ENCODE data around the gene SCARB1. TPM values are rescaled to one million over a fixed set of nuclear protein-coding genes. Genes with fewer than 3 reads are reported as not detected.

SCARB1 gene
- total RNA-seq, 1 donor from 2014 or later, result 16.9 TPM

DNA sequence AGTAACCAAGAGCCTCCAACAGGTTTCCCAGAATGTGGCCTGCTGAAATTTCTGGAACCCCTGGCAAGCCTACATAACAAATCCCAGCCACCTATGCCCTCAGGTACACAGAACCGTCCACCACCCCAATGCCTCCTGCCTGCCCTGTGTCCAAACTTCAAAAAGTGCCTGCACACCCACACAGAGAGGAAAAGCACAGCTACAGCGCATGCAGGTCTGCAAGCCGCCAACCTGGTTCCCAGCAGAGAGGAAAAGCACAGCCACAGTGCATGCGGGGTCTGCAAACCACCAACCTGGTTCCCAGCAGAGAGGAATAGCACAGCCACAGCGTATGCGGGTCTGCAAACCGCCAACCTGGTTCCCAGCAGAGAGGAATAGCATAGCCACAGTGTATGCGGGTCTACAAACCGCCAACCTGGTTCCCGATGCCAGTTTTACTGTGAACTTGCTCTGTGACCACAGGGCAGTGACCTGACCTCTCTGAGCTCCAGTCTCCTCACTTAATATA, 113.5 kb downstream of the SCARB1 start:
- Mint-ChIP-seq H3K4me3 (ENCODE audit: unreplicated experiment) (no peak overlapping the region), H3K27me3 (ENCODE audit: unreplicated experiment) (peaks cover 2% of the 10 kb centered on the region), H3K36me3 (ENCODE audit: low read depth, unreplicated experiment) (peaks cover 4% of the 10 kb centered on the region), H3K9me3 (ENCODE audit: unreplicated experiment) (no peaks in the 10 kb centered on the region), H3K4me1 (ENCODE audit: unreplicated experiment) (peaks cover 11% of the 10 kb centered on the region), H3K27ac (ENCODE audit: unreplicated experiment) (no peak overlapping the region)
- no peak for DNase-seq (ENCODE audit: low spot score)
- no peak for TF ChIP-seq CTCF (IDR thresholded peaks at IDR 0.05; ENCODE audit: unreplicated experiment)

GRCh38 chr12:124749725-124750124, 113.9 kb downstream of the SCARB1 start:
- no peak overlapping the region for H3K27ac Mint-ChIP-seq (ENCODE audit: unreplicated experiment)
- no peak overlapping the region for H3K4me3 Mint-ChIP-seq (ENCODE audit: unreplicated experiment)
- DNase-seq (ENCODE audit: low spot score), result no peak
- TF ChIP-seq CTCF (IDR thresholded peaks at IDR 0.05; ENCODE audit: unreplicated experiment), result no peak
- H3K36me3 Mint-ChIP-seq (ENCODE audit: low read depth, unreplicated experiment), result peaks cover 4% of the 10 kb centered on the region
- H3K9me3 Mint-ChIP-seq (ENCODE audit: unreplicated experiment), result no peaks in the 10 kb centered on the region
- H3K27me3 Mint-ChIP-seq (ENCODE audit: unreplicated experiment), result peaks cover 2% of the 10 kb centered on the region
- H3K4me1 Mint-ChIP-seq (ENCODE audit: unreplicated experiment), result peaks cover 10% of the 10 kb centered on the region

- peaks cover 6% of the 10 kb centered on the region for H3K27me3 Mint-ChIP-seq (ENCODE audit: unreplicated experiment)
- peaks cover 14% of the 10 kb centered on the region for H3K4me1 Mint-ChIP-seq (ENCODE audit: unreplicated experiment)
- DNase-seq (ENCODE audit: low spot score), result no peak
- H3K36me3 Mint-ChIP-seq (ENCODE audit: low read depth, unreplicated experiment), result peaks cover 4% of the 10 kb centered on the region
- no peak overlapping the region for H3K27ac Mint-ChIP-seq (ENCODE audit: unreplicated experiment)
- H3K4me3 Mint-ChIP-seq (ENCODE audit: unreplicated experiment), result no peak overlapping the region
- no peaks in the 10 kb centered on the region for H3K9me3 Mint-ChIP-seq (ENCODE audit: unreplicated experiment)
- TF ChIP-seq CTCF (IDR thresholded peaks at IDR 0.05; ENCODE audit: unreplicated experiment), result no peak
Measured at GRCh38 chr12:124747426-124748161, 116.1 kb downstream of the SCARB1 start.

GRCh38 chr12:124746649-124747425, 116.8 kb downstream of the SCARB1 start:
- Mint-ChIP-seq H3K4me1 (ENCODE audit: unreplicated experiment) (peaks cover 17% of the 10 kb centered on the region), H3K4me3 (ENCODE audit: unreplicated experiment) (no peak overlapping the region), H3K9me3 (ENCODE audit: unreplicated experiment) (no peaks in the 10 kb centered on the region), H3K36me3 (ENCODE audit: low read depth, unreplicated experiment) (peaks cover 4% of the 10 kb centered on the region), H3K27ac (ENCODE audit: unreplicated experiment) (no peak overlapping the region), H3K27me3 (ENCODE audit: unreplicated experiment) (peaks cover 6% of the 10 kb centered on the region)
- no peak for TF ChIP-seq CTCF (IDR thresholded peaks at IDR 0.05; ENCODE audit: unreplicated experiment)
- no peak for DNase-seq (ENCODE audit: low spot score)

All from endothelial cell (in vitro differentiated cells).